Measurements from ENCODE around the gene ANKRD17.

The ANKRD17 gene

GRCh38 chr4:73131281-73131680, 127.3 kb downstream of the ANKRD17 start:
- Histone ChIP-seq H3K27ac (ENCODE audit: low read depth, low read length) (no peak overlapping the region), H3K9ac (ENCODE audit: low read depth, low read length) (no peak overlapping the region), H3K36me3 (ENCODE audit: control insufficient read depth, insufficient read depth, low read length) (peaks cover 71% of the 10 kb centered on the region), H3K27me3 (ENCODE audit: control insufficient read depth, insufficient read depth, low read length) (no peaks in the 10 kb centered on the region), H3K4me1 (ENCODE audit: control insufficient read depth, insufficient read depth, low read length) (no peaks in the 10 kb centered on the region), H3K9me3 (ENCODE audit: control insufficient read depth, insufficient read depth, low read length) (no peaks in the 10 kb centered on the region), H3K4me3 (ENCODE audit: low read depth, low read length) (no peak overlapping the region)

- H3K27ac ChIP-seq (ENCODE audit: low read depth, low read length) = no peak overlapping the region
- H3K4me1 ChIP-seq (ENCODE audit: control insufficient read depth, insufficient read depth, low read length) = no peaks in the 10 kb centered on the region
- H3K4me3 ChIP-seq (ENCODE audit: low read depth, low read length) = no peak overlapping the region
- no peaks in the 10 kb centered on the region for H3K27me3 ChIP-seq (ENCODE audit: control insufficient read depth, insufficient read depth, low read length)
- no peak overlapping the region for H3K9ac ChIP-seq (ENCODE audit: low read depth, low read length)
- peaks cover 68% of the 10 kb centered on the region for H3K36me3 ChIP-seq (ENCODE audit: control insufficient read depth, insufficient read depth, low read length)
- no peaks in the 10 kb centered on the region for H3K9me3 ChIP-seq (ENCODE audit: control insufficient read depth, insufficient read depth, low read length)
Observed at GRCh38 chr4:73129319-73129718, 129.3 kb downstream of the ANKRD17 start.

- no peaks in the 10 kb centered on the region for H3K4me1 ChIP-seq (ENCODE audit: control insufficient read depth, insufficient read depth, low read length)
- H3K27me3 ChIP-seq (ENCODE audit: control insufficient read depth, insufficient read depth, low read length) = no peaks in the 10 kb centered on the region
- no peak overlapping the region for H3K27ac ChIP-seq (ENCODE audit: low read depth, low read length)
- no peaks in the 10 kb centered on the region for H3K9me3 ChIP-seq (ENCODE audit: control insufficient read depth, insufficient read depth, low read length)
- peaks cover 74% of the 10 kb centered on the region for H3K36me3 ChIP-seq (ENCODE audit: control insufficient read depth, insufficient read depth, low read length)
- no peak overlapping the region for H3K4me3 ChIP-seq (ENCODE audit: low read depth, low read length)
- H3K9ac ChIP-seq (ENCODE audit: low read depth, low read length) = no peak overlapping the region
Observed at GRCh38 chr4:73127839-73128453, 130.7 kb downstream of the ANKRD17 start.

- no peaks in the 10 kb centered on the region for H3K9me3 ChIP-seq (ENCODE audit: control insufficient read depth, insufficient read depth, low read length)
- H3K4me3 ChIP-seq (ENCODE audit: low read depth, low read length) = no peak overlapping the region
- no peak overlapping the region for H3K27ac ChIP-seq (ENCODE audit: low read depth, low read length)
- peaks cover 11% of the 10 kb centered on the region; the same call in 1 of the 2 replicates for H3K4me1 ChIP-seq (ENCODE audit: control insufficient read depth, insufficient read depth, low read length)
- no peaks in the 10 kb centered on the region for H3K27me3 ChIP-seq (ENCODE audit: control insufficient read depth, insufficient read depth, low read length)
- no peak overlapping the region for H3K9ac ChIP-seq (ENCODE audit: low read depth, low read length)
- H3K36me3 ChIP-seq (ENCODE audit: control insufficient read depth, insufficient read depth, low read length) = peaks cover 61% of the 10 kb centered on the region
Observed at GRCh38 chr4:73109493-73109892, 149.1 kb downstream of the ANKRD17 start.

GRCh38 chr4:73104695-73105094, 153.9 kb downstream of the ANKRD17 start:
- Histone ChIP-seq H3K4me3 (ENCODE audit: low read depth, low read length) (no peak overlapping the region), H3K9ac (ENCODE audit: low read depth, low read length) (no peak overlapping the region; the same call in 1 of the 2 replicates), H3K9me3 (ENCODE audit: control insufficient read depth, insufficient read depth, low read length) (no peaks in the 10 kb centered on the region), H3K27me3 (ENCODE audit: control insufficient read depth, insufficient read depth, low read length) (no peaks in the 10 kb centered on the region), H3K36me3 (ENCODE audit: control insufficient read depth, insufficient read depth, low read length) (peaks cover 64% of the 10 kb centered on the region), H3K27ac (ENCODE audit: low read depth, low read length) (peak overlapping the region; percentile 31), H3K4me1 (ENCODE audit: control insufficient read depth, insufficient read depth, low read length) (peaks cover 18% of the 10 kb centered on the region)

GRCh38 chr4:73103799-73104503, 154.6 kb downstream of the ANKRD17 start:
- no peaks in the 10 kb centered on the region for H3K9me3 ChIP-seq (ENCODE audit: control insufficient read depth, insufficient read depth, low read length)
- H3K36me3 ChIP-seq (ENCODE audit: control insufficient read depth, insufficient read depth, low read length) = peaks cover 62% of the 10 kb centered on the region
- peaks cover 18% of the 10 kb centered on the region for H3K4me1 ChIP-seq (ENCODE audit: control insufficient read depth, insufficient read depth, low read length)
- H3K27ac ChIP-seq (ENCODE audit: low read depth, low read length) = peak overlapping the region; percentile 70
- peak overlapping the region; percentile 25; the same call in 1 of the 2 replicates for H3K9ac ChIP-seq (ENCODE audit: low read depth, low read length)
- no peaks in the 10 kb centered on the region for H3K27me3 ChIP-seq (ENCODE audit: control insufficient read depth, insufficient read depth, low read length)
- no peak overlapping the region for H3K4me3 ChIP-seq (ENCODE audit: low read depth, low read length)

GRCh38 chr4:73099143-73099542, 159.5 kb downstream of the ANKRD17 start:
- no peak overlapping the region for H3K27ac ChIP-seq (ENCODE audit: low read depth, low read length)
- H3K27me3 ChIP-seq (ENCODE audit: control insufficient read depth, insufficient read depth, low read length) = no peaks in the 10 kb centered on the region
- no peak overlapping the region for H3K9ac ChIP-seq (ENCODE audit: low read depth, low read length)
- peaks cover 3% of the 10 kb centered on the region for H3K4me1 ChIP-seq (ENCODE audit: control insufficient read depth, insufficient read depth, low read length)
- H3K4me3 ChIP-seq (ENCODE audit: low read depth, low read length) = no peak overlapping the region
- H3K36me3 ChIP-seq (ENCODE audit: control insufficient read depth, insufficient read depth, low read length) = peaks cover 89% of the 10 kb centered on the region
- H3K9me3 ChIP-seq (ENCODE audit: control insufficient read depth, insufficient read depth, low read length) = no peaks in the 10 kb centered on the region

- Histone ChIP-seq H3K36me3 (ENCODE audit: control insufficient read depth, insufficient read depth, low read length) (peaks cover 90% of the 10 kb centered on the region), H3K9ac (ENCODE audit: low read depth, low read length) (no peak overlapping the region), H3K27ac (ENCODE audit: low read depth, low read length) (no peak overlapping the region), H3K4me1 (ENCODE audit: control insufficient read depth, insufficient read depth, low read length) (no peaks in the 10 kb centered on the region), H3K4me3 (ENCODE audit: low read depth, low read length) (no peak overlapping the region), H3K27me3 (ENCODE audit: control insufficient read depth, insufficient read depth, low read length) (no peaks in the 10 kb centered on the region), H3K9me3 (ENCODE audit: control insufficient read depth, insufficient read depth, low read length) (no peaks in the 10 kb centered on the region)
Observed at GRCh38 chr4:73098713-73099112, 159.9 kb downstream of the ANKRD17 start.

- H3K36me3 ChIP-seq (ENCODE audit: control insufficient read depth, insufficient read depth, low read length) = peaks cover 90% of the 10 kb centered on the region
- H3K4me3 ChIP-seq (ENCODE audit: low read depth, low read length) = no peak overlapping the region
- H3K27me3 ChIP-seq (ENCODE audit: control insufficient read depth, insufficient read depth, low read length) = no peaks in the 10 kb centered on the region
- no peak overlapping the region for H3K27ac ChIP-seq (ENCODE audit: low read depth, low read length)
- H3K4me1 ChIP-seq (ENCODE audit: control insufficient read depth, insufficient read depth, low read length) = no peaks in the 10 kb centered on the region
- no peak overlapping the region for H3K9ac ChIP-seq (ENCODE audit: low read depth, low read length)
- no peaks in the 10 kb centered on the region for H3K9me3 ChIP-seq (ENCODE audit: control insufficient read depth, insufficient read depth, low read length)
Observed at GRCh38 chr4:73098016-73098415, 160.6 kb downstream of the ANKRD17 start.

- Histone ChIP-seq H3K27me3 (ENCODE audit: control insufficient read depth, insufficient read depth, low read length) (no peaks in the 10 kb centered on the region), H3K4me1 (ENCODE audit: control insufficient read depth, insufficient read depth, low read length) (no peaks in the 10 kb centered on the region), H3K9me3 (ENCODE audit: control insufficient read depth, insufficient read depth, low read length) (no peaks in the 10 kb centered on the region), H3K4me3 (ENCODE audit: low read depth, low read length) (no peak overlapping the region), H3K27ac (ENCODE audit: low read depth, low read length) (no peak overlapping the region), H3K36me3 (ENCODE audit: control insufficient read depth, insufficient read depth, low read length) (peaks cover 82% of the 10 kb centered on the region), H3K9ac (ENCODE audit: low read depth, low read length) (no peak overlapping the region)
Observed at GRCh38 chr4:73092868-73093267, 165.7 kb downstream of the ANKRD17 start.

GRCh38 chr4:73090738-73091137, 167.9 kb downstream of the ANKRD17 start:
- peaks cover 72% of the 10 kb centered on the region for H3K36me3 ChIP-seq (ENCODE audit: control insufficient read depth, insufficient read depth, low read length)

More at GRCh38 chr4:73090738-73091137, 167.9 kb downstream of the ANKRD17 start:
- H3K27ac ChIP-seq (ENCODE audit: low read depth, low read length) = no peak overlapping the region
- H3K27me3 ChIP-seq (ENCODE audit: control insufficient read depth, insufficient read depth, low read length) = no peaks in the 10 kb centered on the region
- no peaks in the 10 kb centered on the region for H3K9me3 ChIP-seq (ENCODE audit: control insufficient read depth, insufficient read depth, low read length)
- no peaks in the 10 kb centered on the region for H3K4me1 ChIP-seq (ENCODE audit: control insufficient read depth, insufficient read depth, low read length)
- H3K9ac ChIP-seq (ENCODE audit: low read depth, low read length) = no peak overlapping the region
- no peak overlapping the region for H3K4me3 ChIP-seq (ENCODE audit: low read depth, low read length)
